ENCODE results near the gene UBA52.
A peak's percentile ranks its signal among the peaks of the same experiment; 100 is the strongest.
"Not testable (repeated sequence)": the region's sequence is repeated elsewhere in the genome, so short reads cannot be mapped to it uniquely, and the experiment has no call there.

Gene UBA52

GRCh38 chr19:18591735-18592385 is 20.2 kb downstream of the UBA52 start:
- H3K4me3 ChIP-seq (ENCODE audit: low read depth, low read length): no peak overlapping the region
- DNase-seq (ENCODE audit: low read depth, low spot score): no peak
- TF ChIP-seq CTCF (IDR thresholded peaks at IDR 0.05; ENCODE audit: low read depth, low read length): no peak
- in situ Hi-C loops (cut with HindIII; ENCODE audit: low sequenced_read_pairs): no loop called here

GRCh38 chr19:18592732-18593131 is 21.1 kb downstream of the UBA52 start:
- DNase-seq (ENCODE audit: low read depth, low spot score); H3K4me3 ChIP-seq (ENCODE audit: low read depth, low read length); in situ Hi-C loops (cut with HindIII; ENCODE audit: low sequenced_read_pairs): not testable (repeated sequence)

GRCh38 chr19:18593367-18594095 is 21.9 kb downstream of the UBA52 start:
- in situ Hi-C loops (cut with HindIII; ENCODE audit: low sequenced_read_pairs): no loop called here
- no peak for DNase-seq (ENCODE audit: low read depth, low spot score)
- H3K4me3 ChIP-seq (ENCODE audit: low read depth, low read length): peak overlapping the region; percentile 7
- no peak for TF ChIP-seq CTCF (IDR thresholded peaks at IDR 0.05; ENCODE audit: low read depth, low read length)

- peak; percentile 73 for DNase-seq (ENCODE audit: low read depth, low spot score)
- TF ChIP-seq CTCF (IDR thresholded peaks at IDR 0.05; ENCODE audit: low read depth, low read length): peak; percentile 60
- in situ Hi-C loops (cut with HindIII; ENCODE audit: low sequenced_read_pairs): no loop called here
- peak overlapping the region; percentile 28 for H3K4me3 ChIP-seq (ENCODE audit: low read depth, low read length)
Measured at GRCh38 chr19:18594096-18594823, 22.6 kb downstream of the UBA52 start.

- DNase-seq (ENCODE audit: low read depth, low spot score): no peak
- TF ChIP-seq CTCF (IDR thresholded peaks at IDR 0.05; ENCODE audit: low read depth, low read length): no peak
- in situ Hi-C loops (cut with HindIII; ENCODE audit: low sequenced_read_pairs): no loop called here
- peak overlapping the region; percentile 28 for H3K4me3 ChIP-seq (ENCODE audit: low read depth, low read length)
Measured at GRCh38 chr19:18594824-18595373, 23.2 kb downstream of the UBA52 start.

- in situ Hi-C loops (cut with HindIII; ENCODE audit: low sequenced_read_pairs): no loop called here
- no peak overlapping the region for H3K4me3 ChIP-seq (ENCODE audit: low read depth, low read length)
- DNase-seq (ENCODE audit: low read depth, low spot score): no peak
- no peak for TF ChIP-seq CTCF (IDR thresholded peaks at IDR 0.05; ENCODE audit: low read depth, low read length)
Measured at GRCh38 chr19:18595475-18595874, 23.8 kb downstream of the UBA52 start.

Data from astrocyte of the spinal cord (primary cell).